ENCODE measurements around the gene CHPF.
A peak's percentile ranks its signal among the peaks of the same experiment; 100 is the strongest.

The CHPF gene

GRCh38 chr2:219571311-219572236 lies 28.0 kb upstream of the CHPF start, which contains the start of gene OBSL1 (continued):
- TF ChIP-seq ZNF132 (tag by site-specific recombination; IDR thresholded peaks at IDR 0.05; ENCODE audit: borderline replicate concordance) (no peak), TSHZ1 (tag by site-specific recombination; IDR thresholded peaks at IDR 0.05; ENCODE audit: borderline replicate concordance) (peak; percentile 65; the same call in 1 of the 2 replicates), TCF7L2 (IDR thresholded peaks at IDR 0.05; ENCODE audit: borderline replicate concordance, low read depth, low read length) (no peak), ZNF791 (tag by site-specific recombination; IDR thresholded peaks at IDR 0.05) (no peak), ZNF174 (tag by site-specific recombination; IDR thresholded peaks at IDR 0.05) (no peak), ZNF211 (tag by site-specific recombination; IDR thresholded peaks at IDR 0.05; ENCODE audit: low read depth) (peak; percentile 44; the same call in 1 of the 2 replicates), ZNF311 (tag by site-specific recombination; IDR thresholded peaks at IDR 0.05; ENCODE audit: borderline replicate concordance) (no peak), ZNF175 (tag by site-specific recombination; IDR thresholded peaks at IDR 0.05) (no peak), PRDM10 (tag by site-specific recombination; IDR thresholded peaks at IDR 0.05) (peak; percentile 45), ZNF529 (tag by site-specific recombination; IDR thresholded peaks at IDR 0.05; ENCODE audit: insufficient replicate concordance) (no peak), ZNF623 (tag by site-specific recombination; IDR thresholded peaks at IDR 0.05) (no peak), ZXDB (tag by site-specific recombination; IDR thresholded peaks at IDR 0.05) (peak; percentile 86)

GRCh38 chr2:219570924-219571310 lies 27.3 kb upstream of the CHPF start:
- ChIA-PET CTCF (interaction anchor here (1.6 to 3.5 kb wide), 3 partner anchors 11 to 72 kb away, joined by 8 to 32 read pairs (median 13); no protein-coding TSS in a partner anchor), POLR2A (interaction anchor here (0.8 to 2.5 kb wide), 11 partner anchors 10 to 291 kb away, joined by 3 to 44 read pairs (median 5); partner anchors contain the start of genes CHPF, STK11IP and TMEM198)
- Histone ChIP-seq H3K9me3 (ENCODE audit: control insufficient read depth, insufficient read depth, low read depth, low read length) (no peaks in the 10 kb centered on the region), H3K4me3 (ENCODE audit: low read depth, low read length) (peak overlapping the region; percentile 91), H3K4me1 (ENCODE audit: control insufficient read depth, insufficient read depth, low read length) (peaks cover 13% of the 10 kb centered on the region), H3K36me3 (ENCODE audit: control insufficient read depth in 2 of 2, insufficient read depth in 1 of 2, low read length in 2 of 2) (peaks cover 4 to 42% of the 10 kb centered on the region in 2 experiments; a peak in 2 of 3 replicates), H3K27ac (ENCODE audit: extremely low read depth, low read depth, low read length) (peak overlapping the region; percentile 86)
- TF ChIP-seq ZNF221 (tag by site-specific recombination; IDR thresholded peaks at IDR 0.05; ENCODE audit: borderline replicate concordance) (no peak), GLIS1 (tag by site-specific recombination; IDR thresholded peaks at IDR 0.05) (peak; percentile 69), ZNF280C (tag by site-specific recombination; IDR thresholded peaks at IDR 0.05) (no peak), ZNF169 (tag by site-specific recombination; IDR thresholded peaks at IDR 0.05) (no peak), ZNF621 (tag by site-specific recombination; IDR thresholded peaks at IDR 0.05) (no peak), ZNF785 (tag by site-specific recombination; IDR thresholded peaks at IDR 0.05) (no peak), ZNF777 (tag by site-specific recombination; IDR thresholded peaks at IDR 0.05; ENCODE audit: borderline replicate concordance) (no peak), ZBTB26 (tag by site-specific recombination; optimal IDR thresholded peaks at IDR 0.05) (peak; percentile 53)
- TF ChIP-seq, protein P1, sequence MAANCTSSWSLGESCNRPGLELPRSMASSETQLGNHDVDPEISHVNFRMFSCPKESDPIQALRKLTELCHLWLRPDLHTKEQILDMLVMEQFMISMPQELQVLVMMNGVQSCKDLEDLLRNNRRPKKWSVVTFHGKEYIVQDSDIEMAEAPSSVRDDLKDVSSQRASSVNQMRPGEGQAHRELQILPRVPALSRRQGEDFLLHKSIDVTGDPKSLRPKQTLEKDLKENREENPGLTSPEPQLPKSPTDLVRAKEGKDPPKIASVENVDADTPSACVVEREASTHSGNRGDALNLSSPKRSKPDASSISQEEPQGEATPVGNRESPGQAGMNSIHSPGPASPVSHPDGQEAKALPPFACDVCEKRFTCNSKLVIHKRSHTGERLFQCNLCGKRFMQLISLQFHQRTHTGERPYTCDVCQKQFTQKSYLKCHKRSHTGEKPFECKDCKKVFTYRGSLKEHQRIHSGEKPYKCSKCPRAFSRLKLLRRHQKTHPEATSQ (tag by site-specific recombination; IDR thresholded peaks at IDR 0.05) = no peak

Data from HEK293 (cell line).